GM19351 (cell line): Measurements from ENCODE around the gene DAPP1.

Source experiments
- ATAC-seq: cut with Tn5 transposase; IDR thresholded peaks from one replicate; pipeline ENCODE4 v1.9.1; 2021; ENCODE audit warnings: mild to moderate bottlenecking, moderate library complexity; ENCODE audit not compliant: unreplicated experiment

DAPP1 gene

GRCh38 chr4:99853190-99853589 is 36.6 kb downstream of the DAPP1 start:
- no peak for ATAC-seq

GRCh38 chr4:99853999-99854398 is 37.4 kb downstream of the DAPP1 start:
- ATAC-seq = no peak

GRCh38 chr4:99855678-99856077 is 39.1 kb downstream of the DAPP1 start:
- ATAC-seq = peak; percentile 47

GRCh38 chr4:99856166-99856565 is 39.5 kb downstream of the DAPP1 start:
- no peak for ATAC-seq

- ATAC-seq = no peak
Measured at GRCh38 chr4:99857307-99857706, 40.7 kb downstream of the DAPP1 start.

- ATAC-seq = peak; percentile 35
Measured at GRCh38 chr4:99859618-99860017, 43.0 kb downstream of the DAPP1 start.

GRCh38 chr4:99860521-99860920 is 43.9 kb downstream of the DAPP1 start:
- ATAC-seq = no peak

- peak; percentile 67 for ATAC-seq
Measured at GRCh38 chr4:99861120-99861905, 44.7 kb downstream of the DAPP1 start.

GRCh38 chr4:99863804-99864203 is 47.2 kb downstream of the DAPP1 start:
- no peak for ATAC-seq

GRCh38 chr4:99868126-99868596 is 51.5 kb downstream of the DAPP1 start:
- no peak for ATAC-seq

GRCh38 chr4:99872570-99872969 is 55.9 kb downstream of the DAPP1 start:
- no peak for ATAC-seq

GRCh38 chr4:99875071-99875470 is 58.4 kb downstream of the DAPP1 start:
- ATAC-seq = no peak

- no peak for ATAC-seq
Measured at GRCh38 chr4:99876946-99877345, 60.3 kb downstream of the DAPP1 start.

- no peak for ATAC-seq
Measured at GRCh38 chr4:99878604-99879003, 62.0 kb downstream of the DAPP1 start.

- no peak for ATAC-seq
Measured at GRCh38 chr4:99879458-99879857, 62.8 kb downstream of the DAPP1 start.

GRCh38 chr4:99885063-99885664 is 68.5 kb downstream of the DAPP1 start:
- ATAC-seq = peak; percentile 64

GRCh38 chr4:99885687-99886086 is 69.1 kb downstream of the DAPP1 start:
- ATAC-seq = no peak

GRCh38 chr4:99886146-99886545 is 69.5 kb downstream of the DAPP1 start:
- ATAC-seq = no peak

- ATAC-seq = no peak
Measured at GRCh38 chr4:99887837-99888236, 71.2 kb downstream of the DAPP1 start.

GRCh38 chr4:99891351-99891750 is 74.7 kb downstream of the DAPP1 start:
- no peak for ATAC-seq

GRCh38 chr4:99893029-99893428 is 76.4 kb downstream of the DAPP1 start:
- no peak for ATAC-seq

- ATAC-seq = no peak
Measured at GRCh38 chr4:99893839-99894160, 77.2 kb downstream of the DAPP1 start.
